IMR-90 (cell line): ENCODE measurements around the gene COG4. TPM values are rescaled to one million over a fixed set of nuclear protein-coding genes. Genes with fewer than 3 reads are reported as not detected.

ENCODE experiments used
- microRNA-seq, 2 experiments: library from miRNA; stranded (forward) in 1 of 2; unstranded in 1 of 2; fragments of 10-50 nt in 1 of 2; fragments of <30 nt in 1 of 2; gene quantifications in 1 of 2; microRNA quantifications in 1 of 2; one replicate each; pipeline versions ENCODE3 to v1.1.0; 2013 to 2020; ENCODE audit not compliant: insufficient read depth in 1 of 2, insufficient read length in 1 of 2, unreplicated experiment in 1 of 2
- polyA plus RNA-seq, 3 experiments: library from polyadenylated mRNA; depleted of rRNA; stranded (reverse); fragments of >200 nt; gene quantifications; 2 replicates each; pipeline ENCODE4 v1.2.3, GENCODE V29; 2012; ENCODE audit warnings: low replicate concordance in 1 of 3
- small RNA-seq, 5 experiments: library from RNA; depleted of rRNA; stranded (forward); fragments of <200 nt; gene quantifications; one replicate each; pipeline ENCODE3, GENCODE V24; 2012
- total RNA-seq: library from RNA; depleted of rRNA; stranded (reverse); fragments of >200 nt; gene quantifications from 2 replicates; pipeline ENCODE4 v1.2.3, GENCODE V29; 2012; rRNA removed

COG4 gene
- total and polyA plus RNA-seq, 2 of the 4 experiments (the other 2 are of a cell fraction), result 47.5 to 96.1 TPM

Small RNAs within 50 kb of the gene (microRNA-seq; reads per million reads assigned to microRNA genes)
- gene RNU6-23P (ENCODE audit: insufficient read depth, insufficient read length) (not detected), gene RPS27P26 (ENCODE audit: insufficient read depth, insufficient read length) (not detected), gene SNORD111 (ENCODE audit: insufficient read depth, insufficient read length) (4.1 reads per million), gene SNORD111B (ENCODE audit: insufficient read depth, insufficient read length) (172 reads per million, percentile 85 among the genes with 10 or more reads in this experiment)

Small RNAs within 50 kb of the gene (small RNA-seq; reads per million reads assigned to genes)
- gene RNU6-23P (0 to 51.8 (median 1.1) reads per million in 5 experiments), gene RPS27P26 (0 reads per million in 5 experiments), gene SNORD111 (0 to 1.5 (median 0.16) reads per million in 5 experiments), gene SNORD111B (25.8 to 922 (median 96.7) reads per million in 5 experiments)

Other genes with a start within 250 kb of the COG4 start
- 125 and 139 TPM in 2 replicates for gene AARS1, start 234.0 kb downstream of the COG4 start, total RNA-seq
- gene AARS1, start 234.0 kb downstream of the COG4 start, polyA plus RNA-seq (2012; rRNA removed), result 90.6 and 104 TPM in 2 replicates
- gene DDX19B, start 224.4 kb downstream of the COG4 start, total RNA-seq, result 26.1 and 33.3 TPM in 2 replicates
- gene DDX19B, start 224.4 kb downstream of the COG4 start, polyA plus RNA-seq (2012; rRNA removed), result 36.0 and 41.0 TPM in 2 replicates
- gene DDX19A, start 176.7 kb downstream of the COG4 start, total RNA-seq, result 52.2 and 69.5 TPM in 2 replicates
- 41.1 and 44.7 TPM in 2 replicates for gene DDX19A, start 176.7 kb downstream of the COG4 start, polyA plus RNA-seq (2012; rRNA removed)
- 16.4 and 17.4 TPM in 2 replicates for gene ST3GAL2, start 84.5 kb downstream of the COG4 start, total RNA-seq
- gene ST3GAL2, start 84.5 kb downstream of the COG4 start, polyA plus RNA-seq (2012; rRNA removed), result 17.7 and 18.3 TPM in 2 replicates
- gene FCSK, start 69.0 kb downstream of the COG4 start, total RNA-seq, result 5.3 and 6.1 TPM in 2 replicates
- 7.2 and 8.3 TPM in 2 replicates for gene FCSK, start 69.0 kb downstream of the COG4 start, polyA plus RNA-seq (2012; rRNA removed)
- 97.9 and 112 TPM in 2 replicates for gene SF3B3, start 262 bp upstream of the COG4 start, total RNA-seq
- gene SF3B3, start 262 bp upstream of the COG4 start, polyA plus RNA-seq (2012; rRNA removed), result 123 and 134 TPM in 2 replicates
- 1.1 and 1.3 TPM in 2 replicates for gene IL34, start 123.0 kb upstream of the COG4 start, total RNA-seq
- 2.0 and 2.5 TPM in 2 replicates for gene IL34, start 123.0 kb upstream of the COG4 start, polyA plus RNA-seq (2012; rRNA removed)
- 8.9 and 9.1 TPM in 2 replicates for gene MTSS2, start 162.5 kb upstream of the COG4 start, total RNA-seq
- 86.2 and 108 TPM in 2 replicates for gene MTSS2, start 162.5 kb upstream of the COG4 start, polyA plus RNA-seq (2012; rRNA removed)